Suprapubic skin (tissue), 3 donors: ENCODE results near the gene PPP1R26.

Experiments
- EP300 ChIP-seq: sonication (generic); formaldehyde crosslinking; IDR thresholded peaks from one replicate; pipeline ENCODE4 v1.6.1; 2017; ENCODE audit warnings: antibody characterized with exemption
- POLR2A ChIP-seq, 2 donors: fragments of 450-650 bp; IDR thresholded peaks; one replicate each; pipeline ENCODE4 v1.6.1; 2017; ENCODE audit warnings: antibody characterized with exemption in 2 of 2, mild to moderate bottlenecking in 2 of 2, moderate library complexity in 2 of 2
- TF ChIP-seq, protein P1 (sequence below), 2 donors: fragments of 200-600 bp in 1 of 2; fragments of 450-650 bp in 1 of 2; sonication (generic) in 1 of 2; IDR thresholded peaks; one replicate each; pipeline ENCODE4 v1.5.1; 2016 to 2019; ENCODE audit warnings: antibody characterized with exemption in 2 of 2, mild to moderate bottlenecking in 1 of 2, moderate library complexity in 1 of 2

DNA sequence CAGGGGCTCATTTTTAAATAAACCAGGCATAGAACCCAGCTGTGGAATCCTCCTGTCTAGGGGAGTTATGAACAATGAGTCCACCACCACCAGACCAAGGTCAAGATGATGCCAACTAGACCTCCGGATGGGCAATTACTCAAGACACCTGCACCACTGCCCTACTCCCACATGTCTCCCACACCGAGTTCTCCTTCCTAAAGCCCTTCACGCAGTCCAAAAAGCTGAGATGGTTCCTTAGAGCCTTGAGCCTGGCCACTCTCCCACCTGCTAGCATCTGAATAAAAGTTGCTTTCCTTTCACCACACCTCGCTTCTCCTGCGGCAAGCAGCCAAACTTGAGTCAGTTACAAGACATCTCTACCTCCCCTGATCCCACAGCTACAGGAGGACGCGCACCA lies 15.4 kb upstream of the PPP1R26 start:
- TF ChIP-seq POLR2A (IDR thresholded peaks at IDR 0.05) = no peak
- TF ChIP-seq, protein P1, sequence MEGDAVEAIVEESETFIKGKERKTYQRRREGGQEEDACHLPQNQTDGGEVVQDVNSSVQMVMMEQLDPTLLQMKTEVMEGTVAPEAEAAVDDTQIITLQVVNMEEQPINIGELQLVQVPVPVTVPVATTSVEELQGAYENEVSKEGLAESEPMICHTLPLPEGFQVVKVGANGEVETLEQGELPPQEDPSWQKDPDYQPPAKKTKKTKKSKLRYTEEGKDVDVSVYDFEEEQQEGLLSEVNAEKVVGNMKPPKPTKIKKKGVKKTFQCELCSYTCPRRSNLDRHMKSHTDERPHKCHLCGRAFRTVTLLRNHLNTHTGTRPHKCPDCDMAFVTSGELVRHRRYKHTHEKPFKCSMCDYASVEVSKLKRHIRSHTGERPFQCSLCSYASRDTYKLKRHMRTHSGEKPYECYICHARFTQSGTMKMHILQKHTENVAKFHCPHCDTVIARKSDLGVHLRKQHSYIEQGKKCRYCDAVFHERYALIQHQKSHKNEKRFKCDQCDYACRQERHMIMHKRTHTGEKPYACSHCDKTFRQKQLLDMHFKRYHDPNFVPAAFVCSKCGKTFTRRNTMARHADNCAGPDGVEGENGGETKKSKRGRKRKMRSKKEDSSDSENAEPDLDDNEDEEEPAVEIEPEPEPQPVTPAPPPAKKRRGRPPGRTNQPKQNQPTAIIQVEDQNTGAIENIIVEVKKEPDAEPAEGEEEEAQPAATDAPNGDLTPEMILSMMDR (IDR thresholded peaks at IDR 0.05) = no peak
- no peak for TF ChIP-seq EP300
